Ammon's horn (tissue), 1 donor: ENCODE measurements around the gene NME4.
"Not testable (repeated sequence)": the region's sequence is repeated elsewhere in the genome, so short reads cannot be mapped to it uniquely, and the experiment has no call there.

Experiments used
- DNase-seq: peaks from one replicate; pipeline ENCODE4 v3.0.0-alpha.2; 2016; ENCODE audit warnings: low spot score

NME4 gene

DNA sequence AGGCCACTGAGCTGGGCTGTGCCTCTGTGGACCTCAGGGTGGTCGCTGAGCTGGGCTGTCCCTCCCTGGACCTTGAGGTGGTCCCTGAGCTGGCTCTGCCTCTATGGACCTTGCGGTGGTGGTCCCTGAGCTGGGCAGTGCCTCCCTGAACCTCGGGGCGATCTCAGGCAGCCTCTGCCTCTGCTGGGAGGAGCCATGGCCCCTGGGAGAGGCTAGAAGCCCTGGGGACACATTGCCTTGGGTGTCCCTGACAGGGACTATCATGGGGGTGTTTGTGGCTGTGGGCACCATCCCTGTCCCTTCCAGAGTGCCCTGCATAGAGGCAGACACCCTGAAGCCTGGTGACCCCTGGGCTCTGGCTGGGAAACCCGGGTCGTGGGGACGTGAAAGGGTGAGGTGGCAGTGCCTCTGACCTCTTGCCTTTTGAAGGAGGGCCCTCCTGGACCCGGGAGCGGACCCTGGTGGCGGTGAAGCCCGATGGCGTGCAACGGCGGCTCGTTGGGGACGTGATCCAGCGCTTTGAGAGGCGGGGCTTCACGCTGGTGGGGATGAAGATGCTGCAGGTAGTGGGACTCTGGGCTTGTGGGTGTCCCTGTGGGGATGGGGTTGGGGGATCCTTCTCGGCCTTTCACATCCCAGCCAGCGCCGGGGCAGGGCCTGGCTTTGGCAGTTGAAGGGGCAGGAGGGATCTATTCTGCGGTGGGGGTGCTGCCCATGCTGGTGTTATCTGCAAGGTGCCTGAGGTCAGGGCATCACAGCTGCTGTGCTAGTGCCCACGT lies 1.8 kb downstream of the NME4 start:
- DNase-seq, result no peak

DNA sequence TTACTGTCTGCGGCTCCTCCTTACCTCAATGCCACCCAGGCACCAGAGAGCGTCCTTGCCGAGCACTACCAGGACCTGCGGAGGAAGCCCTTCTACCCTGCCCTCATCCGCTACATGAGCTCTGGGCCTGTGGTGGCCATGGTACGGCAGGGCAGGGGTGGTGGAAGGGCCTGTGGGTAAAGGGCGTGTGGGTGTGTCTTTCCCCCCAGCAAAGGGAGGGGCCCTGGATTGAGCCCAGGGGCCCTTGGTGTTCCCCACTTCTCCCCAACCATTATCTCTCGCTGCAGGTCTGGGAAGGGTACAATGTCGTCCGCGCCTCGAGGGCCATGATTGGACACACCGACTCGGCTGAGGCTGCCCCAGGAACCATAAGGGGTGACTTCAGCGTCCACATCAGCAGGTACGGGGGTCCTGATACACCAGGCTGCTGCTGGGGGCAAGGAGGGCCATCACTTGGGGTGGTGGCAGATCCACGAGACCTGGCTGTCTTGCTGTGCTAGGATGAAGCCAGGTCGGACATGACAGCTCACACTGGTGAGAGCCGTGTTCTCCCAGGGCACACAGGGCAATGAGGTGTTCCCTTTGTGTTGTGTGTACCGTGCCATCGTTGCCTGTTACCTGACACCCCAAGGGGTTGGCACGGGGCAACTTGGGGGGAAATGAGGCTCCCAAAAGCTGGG lies 2.5 kb downstream of the NME4 start:
- no peak for DNase-seq

DNA sequence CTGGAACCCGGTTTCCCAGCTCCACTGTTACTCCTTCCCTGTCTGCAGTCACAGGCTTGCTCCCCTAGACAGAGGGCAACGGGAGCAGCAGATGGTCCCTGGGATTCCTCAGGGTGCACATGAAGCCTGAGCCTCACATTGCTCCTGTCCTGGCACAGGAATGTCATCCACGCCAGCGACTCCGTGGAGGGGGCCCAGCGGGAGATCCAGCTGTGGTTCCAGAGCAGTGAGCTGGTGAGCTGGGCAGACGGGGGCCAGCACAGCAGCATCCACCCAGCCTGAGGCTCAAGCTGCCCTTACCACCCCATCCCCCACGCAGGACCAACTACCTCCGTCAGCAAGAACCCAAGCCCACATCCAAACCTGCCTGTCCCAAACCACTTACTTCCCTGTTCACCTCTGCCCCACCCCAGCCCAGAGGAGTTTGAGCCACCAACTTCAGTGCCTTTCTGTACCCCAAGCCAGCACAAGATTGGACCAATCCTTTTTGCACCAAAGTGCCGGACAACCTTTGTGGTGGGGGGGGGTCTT lies 3.1 kb downstream of the NME4 start:
- no peak for DNase-seq

DNA sequence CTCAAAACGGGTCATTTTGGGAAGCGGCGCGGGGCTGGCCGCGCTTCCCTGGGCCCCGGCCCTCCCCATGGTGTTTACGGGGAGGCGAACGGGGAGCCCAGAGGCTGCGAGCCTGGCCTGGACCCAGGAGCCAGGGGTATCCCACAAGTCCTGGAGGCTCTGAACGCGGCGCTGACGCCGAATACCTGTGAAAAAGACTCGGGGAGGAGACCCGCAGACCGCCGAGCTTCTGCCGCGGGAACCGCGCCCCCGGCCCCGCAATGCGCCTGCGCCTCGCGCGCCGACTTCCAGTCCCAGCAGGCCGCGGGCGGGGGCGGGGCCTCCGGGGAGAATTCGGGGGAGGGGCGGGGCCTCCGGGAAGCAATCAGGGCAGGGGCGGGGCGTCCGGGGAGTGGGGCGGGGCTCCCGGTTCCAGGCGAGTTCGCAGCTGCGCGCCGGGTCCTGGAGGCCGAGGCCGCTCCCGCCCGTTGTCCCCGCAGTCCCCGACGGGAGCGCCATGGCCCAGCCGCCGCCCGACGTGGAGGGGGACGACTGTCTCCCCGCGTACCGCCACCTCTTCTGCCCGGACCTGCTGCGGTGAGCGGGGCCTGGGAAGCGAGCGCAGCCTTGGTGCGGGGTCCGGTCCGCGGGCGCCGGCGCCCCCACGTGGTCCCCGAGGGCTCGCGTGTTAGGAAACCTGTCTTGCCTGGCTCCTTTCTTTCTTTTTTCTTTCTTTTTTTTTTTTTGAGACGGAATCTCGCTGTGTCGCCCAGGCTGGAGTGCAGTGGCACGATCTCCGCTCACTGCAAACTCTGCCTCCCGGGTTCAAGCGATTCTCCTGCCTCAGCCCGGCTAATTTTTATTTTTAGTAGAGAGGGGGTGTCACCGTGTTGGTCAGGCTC lies 4.7 kb downstream of the NME4 start, which contains the start of gene DECR2:
DECR2 (plus strand) TSS at position 418 of the 881 bp plus-strand sequence; CDS start at position 497, 79 bp downstream.
- peak; percentile 90 for DNase-seq

DNA sequence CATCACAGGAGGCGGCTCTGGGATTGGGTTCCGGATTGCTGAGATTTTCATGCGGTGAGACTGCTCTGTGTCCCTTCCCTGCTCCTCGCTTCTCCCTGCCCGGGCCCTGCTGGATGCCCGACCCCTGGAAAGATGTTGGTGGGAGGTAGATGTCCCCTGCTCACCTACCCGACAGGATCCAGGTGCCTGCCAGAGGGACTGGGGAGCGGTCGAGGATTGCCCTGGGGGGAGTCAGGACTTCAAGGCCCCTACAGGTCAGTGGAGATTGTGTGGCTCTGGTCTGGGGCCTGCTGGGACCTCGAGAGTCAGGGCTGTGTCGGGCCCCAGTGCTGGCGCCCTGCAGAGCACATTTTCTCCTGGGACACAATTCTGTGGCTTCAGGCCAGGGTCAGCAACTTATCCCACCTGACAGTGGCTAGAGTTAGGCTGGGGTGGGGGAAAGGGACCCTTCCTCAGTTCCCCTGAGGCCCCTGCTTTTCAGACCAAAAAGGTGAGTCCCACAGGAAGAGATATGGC lies 8.0 kb downstream of the NME4 start:
- DNase-seq, result no peak

DNA sequence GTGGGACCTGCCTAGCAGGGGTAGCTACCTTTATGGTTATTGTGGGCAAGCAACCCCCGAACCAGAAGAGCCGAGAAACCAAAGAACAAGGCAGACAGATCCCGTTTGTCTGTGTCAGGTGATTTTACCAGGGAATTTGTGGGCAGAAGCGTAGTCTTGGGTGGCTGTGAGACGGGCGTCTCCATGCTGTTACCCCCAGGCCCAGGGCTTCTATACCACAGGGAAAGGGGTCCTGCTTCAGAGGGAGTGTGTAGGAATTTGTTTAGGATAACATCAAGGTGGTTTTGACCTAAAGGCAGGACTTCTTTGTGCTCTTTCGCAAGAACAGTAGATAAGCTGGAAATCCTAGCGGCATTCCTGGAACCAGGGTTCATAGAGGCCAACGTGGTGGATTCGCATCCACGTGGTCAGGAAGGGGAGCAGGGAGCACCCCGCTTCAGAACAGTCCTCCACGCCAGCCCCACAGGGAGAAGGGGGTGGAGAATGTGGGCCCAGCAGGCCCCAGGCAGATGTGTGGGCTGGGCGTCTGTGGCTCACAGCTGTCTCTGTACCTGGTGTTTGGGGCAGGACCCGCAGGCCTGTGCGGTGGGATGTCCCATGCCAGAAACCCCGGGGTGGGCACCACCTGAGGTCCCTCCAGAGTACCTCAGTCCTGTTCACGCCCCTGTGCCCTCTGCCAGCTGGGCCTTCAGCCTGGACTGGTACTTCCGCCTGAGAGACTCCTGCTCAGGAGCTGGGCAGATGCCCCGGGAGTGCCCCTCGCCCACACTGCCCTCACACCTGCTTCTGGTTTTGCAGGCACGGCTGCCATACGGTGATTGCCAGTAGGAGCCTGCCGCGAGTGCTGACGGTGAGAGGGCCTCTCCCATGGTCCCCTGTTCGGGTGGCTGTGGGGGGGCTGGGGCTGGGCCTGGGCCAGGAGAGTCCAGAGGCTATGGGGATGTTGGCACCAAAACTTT lies 8.8 kb downstream of the NME4 start:
- no peak for DNase-seq

DNA sequence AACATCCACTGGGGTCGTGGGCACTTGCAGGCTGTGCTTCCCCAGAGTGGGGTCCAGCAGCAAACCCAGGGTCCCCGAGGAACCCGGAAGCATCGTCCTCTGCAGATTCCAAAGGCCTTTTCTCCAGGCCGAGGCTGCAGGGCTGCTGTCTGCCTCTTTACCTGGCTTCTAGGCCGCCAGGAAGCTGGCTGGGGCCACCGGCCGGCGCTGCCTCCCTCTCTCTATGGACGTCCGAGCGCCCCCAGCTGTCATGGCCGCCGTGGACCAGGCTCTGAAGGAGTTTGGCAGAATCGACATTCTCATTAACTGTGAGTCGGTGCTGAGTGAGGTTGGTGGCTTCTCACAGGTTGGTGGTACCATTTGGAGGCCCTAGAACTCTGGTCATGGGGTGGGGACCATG lies 10.3 kb downstream of the NME4 start:
- DNase-seq, result no peak

DNA sequence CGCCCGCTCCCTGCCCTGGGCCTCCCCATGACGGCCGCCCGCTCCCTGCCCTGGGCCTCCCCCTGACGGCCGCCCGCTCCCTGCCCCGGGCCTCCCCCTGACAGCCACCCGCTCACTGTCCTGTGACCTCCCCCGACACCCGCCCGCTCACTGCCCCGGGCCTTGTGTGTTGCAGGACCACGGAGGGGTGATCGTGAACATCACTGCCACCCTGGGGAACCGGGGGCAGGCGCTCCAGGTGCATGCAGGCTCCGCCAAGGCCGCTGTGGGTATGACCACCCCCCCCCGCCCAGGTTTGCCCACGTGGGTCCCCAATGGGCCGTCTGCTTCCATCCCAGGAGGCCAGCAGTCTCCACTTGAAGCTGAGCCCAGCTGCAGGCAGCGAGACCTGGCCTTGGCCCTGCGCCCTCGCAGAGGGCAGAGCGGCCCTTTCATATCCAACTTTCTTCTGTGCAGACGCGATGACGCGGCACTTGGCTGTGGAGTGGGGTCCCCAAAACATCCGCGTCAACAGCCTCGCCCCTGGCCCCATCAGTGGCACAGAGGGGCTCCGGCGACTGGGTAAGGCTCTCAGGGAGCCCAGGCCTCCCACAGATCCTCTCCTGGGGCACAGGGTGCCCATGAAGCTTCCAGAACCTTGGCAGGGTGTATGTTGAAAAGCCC lies 13.6 kb downstream of the NME4 start:
- no peak for DNase-seq

DNA sequence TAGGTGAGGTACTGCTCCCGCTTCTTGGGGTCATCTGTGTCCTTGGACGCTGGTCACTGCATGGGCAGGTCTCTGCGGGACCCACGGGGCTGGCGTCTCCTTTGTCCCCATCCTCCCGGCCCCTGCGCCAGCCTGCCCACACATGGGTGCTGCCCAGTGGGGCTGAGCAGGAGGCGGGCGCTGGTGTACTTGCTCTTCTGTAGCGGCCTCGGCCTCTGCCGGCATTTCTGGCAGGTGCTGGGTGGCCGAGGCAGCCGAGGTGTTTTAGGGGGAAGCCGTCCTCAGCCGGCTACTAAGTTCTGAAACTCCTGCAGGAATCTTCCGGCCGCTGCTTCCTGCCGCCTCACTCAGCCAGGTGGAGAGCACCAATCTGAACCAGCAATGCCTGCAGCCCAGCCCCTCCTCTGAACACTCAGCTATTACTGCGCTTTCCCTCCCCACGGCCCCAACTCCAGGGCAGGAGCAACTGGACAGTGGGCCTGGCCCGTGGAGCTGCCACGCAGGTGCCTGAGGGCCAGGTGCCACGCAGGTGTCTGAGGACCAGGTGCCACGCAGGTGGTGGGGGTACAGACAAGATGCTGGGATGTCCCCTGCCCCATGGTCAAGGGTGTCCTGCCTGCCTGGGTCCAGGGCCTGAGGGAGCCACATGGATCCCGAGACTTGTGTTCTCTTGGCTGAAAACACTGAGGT lies 14.7 kb downstream of the NME4 start:
- no peak for DNase-seq

DNA sequence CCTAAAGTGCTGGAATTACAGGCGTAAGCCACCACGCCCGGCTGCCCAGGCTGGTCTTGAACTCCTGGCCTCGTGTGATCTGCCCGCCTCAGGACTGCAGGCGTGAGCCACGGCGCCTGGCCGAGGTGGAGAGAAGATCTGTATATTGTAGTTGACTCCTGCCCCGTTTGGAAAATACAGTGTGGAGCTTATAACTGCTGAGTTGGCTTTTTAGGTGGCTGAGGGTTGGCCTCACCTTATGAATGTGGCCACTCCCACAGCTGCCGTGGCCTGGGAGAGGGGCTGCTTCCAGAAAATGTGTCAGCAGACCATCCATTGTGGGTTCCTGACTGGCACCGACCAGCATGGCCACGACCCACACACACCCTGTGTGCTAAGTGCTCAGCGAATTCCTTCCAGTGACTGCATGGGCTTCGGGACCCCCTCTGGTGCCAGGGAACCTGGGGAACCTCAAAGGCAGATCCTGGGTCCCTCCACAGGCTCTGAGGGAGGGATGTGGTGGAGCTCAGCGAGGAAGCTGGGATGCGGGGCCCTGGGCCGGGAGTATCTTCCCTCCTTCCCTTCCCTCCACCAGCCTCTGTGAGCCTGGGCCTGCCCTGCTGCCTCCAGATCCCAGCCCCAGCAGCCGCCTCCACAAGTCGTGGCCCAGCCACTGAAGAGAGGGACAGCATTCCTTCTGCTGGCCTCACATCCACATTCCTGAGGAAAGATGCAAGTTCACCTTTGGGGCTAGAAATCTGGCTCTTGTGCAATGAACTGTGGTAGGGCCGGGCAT lies 17.6 kb downstream of the NME4 start:
- no peak for DNase-seq

DNA sequence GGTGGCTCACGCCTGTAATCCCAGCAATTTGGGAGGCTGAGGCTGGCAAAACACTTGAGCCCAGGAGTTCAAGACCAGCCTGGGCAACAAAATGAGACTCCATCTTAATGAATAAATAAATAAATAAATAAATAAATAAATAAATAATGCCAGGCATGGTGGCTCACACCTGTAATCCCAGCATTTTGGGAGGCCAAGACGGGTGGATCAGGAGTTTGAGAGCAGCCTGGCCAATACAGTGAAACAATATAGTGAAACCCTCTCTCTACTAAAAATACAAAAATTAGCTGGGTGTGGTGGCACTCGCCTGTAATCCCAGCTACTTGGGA lies 18.1 kb downstream of the NME4 start:
- DNase-seq, result not testable (repeated sequence)

DNA sequence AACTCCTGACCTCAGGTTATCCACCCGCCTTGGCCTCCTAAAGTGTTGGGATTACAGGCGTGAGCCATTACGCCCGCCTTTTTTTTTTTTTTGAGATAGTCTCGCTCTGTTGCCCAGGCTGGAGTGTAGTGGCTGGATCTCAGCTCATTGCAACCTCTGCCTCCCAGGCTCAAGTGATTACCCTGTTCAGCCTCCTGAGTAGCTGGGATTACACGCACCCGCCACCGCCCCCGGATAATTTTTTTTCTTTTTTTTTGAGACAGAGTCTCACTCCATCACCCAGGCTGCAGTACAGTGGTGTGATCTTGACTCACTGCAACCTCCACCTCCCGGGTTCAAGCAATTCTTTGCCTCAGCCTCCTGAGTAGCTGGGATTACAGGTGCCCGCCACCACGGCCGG lies 25.2 kb downstream of the NME4 start:
- not testable (repeated sequence) for DNase-seq

DNA sequence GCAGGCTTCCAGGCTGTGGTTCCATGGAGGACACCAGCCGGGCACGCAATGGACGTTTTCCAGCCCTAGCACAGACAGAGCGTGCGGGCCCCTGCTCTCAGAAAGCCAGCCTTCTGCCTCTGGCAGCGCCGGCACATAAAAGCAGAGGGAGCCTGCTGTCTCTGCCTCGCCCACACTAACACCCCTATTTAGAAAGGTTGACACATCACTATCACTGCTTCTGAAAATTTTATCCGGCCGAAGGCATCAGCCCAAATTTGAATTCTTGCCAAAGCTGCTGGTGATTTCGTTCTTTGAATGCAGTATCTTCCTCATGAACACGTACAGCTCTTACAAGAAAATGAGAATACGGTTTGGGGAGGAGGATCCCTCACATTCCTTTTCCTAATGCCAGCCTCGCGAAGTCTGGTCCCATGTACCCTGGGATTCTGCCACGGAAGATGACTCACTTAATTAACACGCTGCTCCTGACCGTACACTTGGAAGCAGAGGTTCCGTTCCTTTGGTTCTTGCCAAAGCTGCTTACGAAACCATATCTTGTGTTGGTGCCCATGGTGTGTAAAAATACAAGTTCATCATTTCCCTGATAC lies 27.1 kb downstream of the NME4 start:
- peak; percentile 79 for DNase-seq

DNA sequence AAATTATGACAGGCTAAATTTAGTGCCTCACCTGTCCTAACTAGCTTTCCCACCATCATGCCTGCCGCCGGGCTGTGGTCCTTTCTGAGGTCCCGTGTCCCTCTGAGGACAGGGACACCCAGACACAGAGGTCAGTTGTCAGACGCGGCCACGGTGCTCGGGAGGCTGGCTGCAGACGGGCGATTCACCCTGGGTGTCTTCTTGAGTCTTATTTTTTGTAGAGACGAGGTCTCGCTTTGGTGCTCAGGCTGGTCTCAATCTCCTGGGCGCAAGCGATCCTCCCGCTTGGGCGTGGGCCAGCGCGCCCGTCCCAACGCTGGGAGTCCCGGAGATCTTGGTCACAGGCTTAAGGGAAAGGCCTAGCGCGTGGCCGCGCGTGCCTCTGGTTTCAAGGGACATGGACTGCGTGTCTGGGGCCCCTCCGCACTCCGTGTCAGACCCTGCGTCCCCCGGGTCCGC lies 27.7 kb downstream of the NME4 start:
- DNase-seq, result peak; percentile 47

DNA sequence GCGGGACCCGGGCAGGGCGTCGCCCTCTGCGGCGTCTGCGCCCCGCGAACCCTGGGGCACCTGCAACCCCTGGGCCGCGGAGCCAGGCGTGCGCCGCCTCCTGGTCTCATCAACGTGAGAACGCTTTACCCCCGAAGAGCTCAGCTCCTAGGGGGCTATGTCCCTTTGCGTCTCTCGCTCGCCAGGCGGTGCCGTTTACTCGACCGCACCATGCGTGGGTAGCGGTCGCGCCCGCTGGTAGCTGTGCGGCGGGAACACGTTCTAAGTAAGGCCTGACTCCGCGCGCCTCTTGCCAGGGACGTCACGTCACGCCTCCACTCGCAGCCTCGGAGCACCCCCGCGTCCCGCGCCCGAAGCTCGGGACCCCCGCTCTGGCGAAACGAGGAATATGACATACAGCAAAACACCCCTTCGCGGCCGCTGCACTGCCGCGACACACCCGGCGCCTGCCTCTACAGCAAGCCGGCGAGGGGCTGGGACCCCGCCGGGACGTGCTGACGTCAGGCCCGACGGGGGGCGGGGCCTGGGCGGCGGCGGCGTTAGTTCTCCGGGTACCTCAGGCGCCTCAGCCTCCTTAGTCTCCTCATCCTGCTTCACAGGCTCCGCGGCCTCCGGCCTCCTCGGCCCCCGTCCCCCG lies 28.2 kb downstream of the NME4 start, which contains the start of gene RAB11FIP3:
RAB11FIP3 (plus strand) TSS at position 568 of the 637 bp plus-strand sequence. CDS start 358 bp downstream, outside the sequence.
- DNase-seq, result peak; percentile 90

DNA sequence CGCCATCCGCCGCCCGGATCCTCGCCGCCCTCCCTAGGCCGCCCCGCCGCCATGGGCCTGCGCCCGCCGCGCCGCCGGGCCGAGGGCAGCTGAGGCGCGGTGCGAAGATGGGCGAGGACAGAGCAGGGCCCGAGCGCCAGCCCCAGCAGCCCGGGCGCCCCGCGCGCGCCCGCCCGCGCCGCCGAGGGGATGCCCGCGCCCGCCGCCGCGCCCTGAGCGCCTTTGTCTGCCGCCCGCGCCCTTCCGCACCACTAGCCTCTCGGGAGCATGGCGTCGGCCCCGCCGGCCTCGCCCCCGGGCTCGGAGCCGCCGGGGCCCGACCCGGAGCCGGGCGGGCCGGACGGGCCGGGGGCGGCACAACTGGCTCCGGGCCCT lies 28.7 kb downstream of the NME4 start:
- no peak for DNase-seq

DNA sequence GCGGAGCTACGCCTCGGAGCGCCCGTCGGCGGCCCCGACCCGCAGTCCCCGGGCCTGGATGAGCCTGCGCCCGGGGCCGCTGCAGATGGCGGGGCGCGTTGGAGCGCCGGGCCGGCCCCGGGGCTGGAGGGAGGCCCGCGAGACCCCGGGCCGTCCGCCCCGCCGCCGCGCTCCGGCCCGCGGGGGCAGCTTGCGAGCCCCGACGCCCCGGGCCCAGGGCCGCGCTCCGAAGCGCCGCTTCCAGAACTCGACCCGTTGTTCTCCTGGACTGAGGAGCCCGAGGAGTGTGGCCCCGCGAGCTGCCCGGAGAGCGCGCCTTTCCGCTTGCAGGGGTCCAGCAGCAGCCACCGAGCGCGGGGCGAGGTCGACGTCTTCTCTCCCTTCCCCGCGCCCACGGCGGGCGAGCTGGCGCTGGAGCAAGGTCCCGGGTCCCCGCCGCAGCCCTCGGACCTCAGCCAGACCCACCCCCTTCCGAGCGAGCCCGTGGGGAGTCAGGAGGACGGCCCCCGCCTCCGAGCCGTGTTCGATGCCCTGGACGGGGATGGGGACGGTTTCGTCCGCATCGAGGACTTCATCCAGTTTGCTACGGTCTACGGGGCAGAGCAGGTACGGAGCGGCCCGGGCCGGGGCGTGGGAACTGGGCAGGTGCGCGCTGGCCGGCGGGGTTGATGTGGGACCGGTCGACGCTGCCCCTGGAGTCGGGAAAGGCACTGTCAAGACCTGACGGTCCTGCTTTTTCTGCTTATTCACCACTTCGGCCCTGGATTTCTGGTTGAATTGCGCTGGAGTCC lies 29.3 kb downstream of the NME4 start:
- DNase-seq, result no peak
